ENCODE measurements around the gene RAD50.

The RAD50 gene

GRCh38 chr5:132641241-132641723 is 84.5 kb downstream of the RAD50 start:
- TF ChIP-seq CTCF (IDR thresholded peaks at IDR 0.05; ENCODE audit: unreplicated experiment in 3 of 3), result no peak
- no peak overlapping the region for H3K4me3 Mint-ChIP-seq
- H3K4me1 Mint-ChIP-seq, result no peaks in the 10 kb centered on the region
- H3K27me3 Mint-ChIP-seq (ENCODE audit: low read depth), result no peaks in the 10 kb centered on the region
- H3K9me3 Mint-ChIP-seq, result no peaks in the 10 kb centered on the region
- no peak overlapping the region for H3K27ac Mint-ChIP-seq
- peaks cover 56% of the 10 kb centered on the region for H3K36me3 Mint-ChIP-seq (ENCODE audit: low read depth)

- Mint-ChIP-seq H3K4me1 (no peaks in the 10 kb centered on the region), H3K27ac (no peak overlapping the region), H3K36me3 (ENCODE audit: low read depth) (peaks cover 58% of the 10 kb centered on the region), H3K27me3 (ENCODE audit: low read depth) (no peaks in the 10 kb centered on the region), H3K4me3 (no peak overlapping the region), H3K9me3 (no peaks in the 10 kb centered on the region)
- no peak for TF ChIP-seq CTCF (IDR thresholded peaks at IDR 0.05; ENCODE audit: unreplicated experiment in 3 of 3)
These were observed 85.1 kb downstream of the RAD50 start for GRCh38 chr5:132641841-132642240.

- no peak for TF ChIP-seq CTCF (IDR thresholded peaks at IDR 0.05; ENCODE audit: unreplicated experiment in 3 of 3)
- no peaks in the 10 kb centered on the region for H3K27me3 Mint-ChIP-seq (ENCODE audit: low read depth)
- H3K36me3 Mint-ChIP-seq (ENCODE audit: low read depth), result peaks cover 54% of the 10 kb centered on the region
- no peak overlapping the region for H3K4me3 Mint-ChIP-seq
- H3K4me1 Mint-ChIP-seq, result no peaks in the 10 kb centered on the region
- peaks cover 9% of the 10 kb centered on the region for H3K9me3 Mint-ChIP-seq
- H3K27ac Mint-ChIP-seq, result no peak overlapping the region
These were observed 87.4 kb downstream of the RAD50 start for GRCh38 chr5:132644177-132644576.

- Mint-ChIP-seq H3K36me3 (ENCODE audit: low read depth) (peaks cover 39% of the 10 kb centered on the region), H3K27me3 (ENCODE audit: low read depth) (no peaks in the 10 kb centered on the region), H3K9me3 (peaks cover 9% of the 10 kb centered on the region), H3K27ac (no peak overlapping the region), H3K4me1 (no peaks in the 10 kb centered on the region), H3K4me3 (no peak overlapping the region)
- no peak for TF ChIP-seq CTCF (IDR thresholded peaks at IDR 0.05; ENCODE audit: unreplicated experiment in 3 of 3)
These were observed 89.9 kb downstream of the RAD50 start for GRCh38 chr5:132646583-132647266.

- Mint-ChIP-seq H3K4me1 (no peaks in the 10 kb centered on the region), H3K9me3 (peaks cover 9% of the 10 kb centered on the region), H3K27ac (no peak overlapping the region), H3K36me3 (ENCODE audit: low read depth) (peaks cover 32% of the 10 kb centered on the region), H3K4me3 (no peak overlapping the region), H3K27me3 (ENCODE audit: low read depth) (peaks cover 5% of the 10 kb centered on the region)
- no peak for TF ChIP-seq CTCF (IDR thresholded peaks at IDR 0.05; ENCODE audit: unreplicated experiment in 3 of 3)
These were observed 90.7 kb downstream of the RAD50 start for GRCh38 chr5:132647473-132647872.

GRCh38 chr5:132648355-132648754 is 91.6 kb downstream of the RAD50 start:
- no peak for TF ChIP-seq CTCF (IDR thresholded peaks at IDR 0.05; ENCODE audit: unreplicated experiment in 3 of 3)
- H3K36me3 Mint-ChIP-seq (ENCODE audit: low read depth), result peaks cover 23% of the 10 kb centered on the region
- H3K9me3 Mint-ChIP-seq, result peaks cover 9% of the 10 kb centered on the region
- no peak overlapping the region for H3K27ac Mint-ChIP-seq
- H3K4me1 Mint-ChIP-seq, result no peaks in the 10 kb centered on the region
- no peak overlapping the region for H3K4me3 Mint-ChIP-seq
- H3K27me3 Mint-ChIP-seq (ENCODE audit: low read depth), result peaks cover 9% of the 10 kb centered on the region
